Ovary (tissue), 9 donors: ENCODE measurements around the gene AKT3. TPM values are rescaled to one million over a fixed set of nuclear protein-coding genes. Genes with fewer than 3 reads are reported as not detected.

Experiments
- DNase-seq, 5 donors: peaks; one replicate each; pipeline ENCODE4 v3.0.0-alpha.2; 2019 to 2020
- H3K27ac ChIP-seq, 2 donors: fragments of 200-600 bp; one replicate each; pipeline versions ENCODE4 v1.5.1 to v1.8.0; 2019 to 2022
- H3K27me3 ChIP-seq: fragments of 200-600 bp; one replicate; pipeline ENCODE4 v1.8.0; 2022
- H3K36me3 ChIP-seq: fragments of 200-600 bp; sonication (generic); one replicate; pipeline ENCODE4 v1.5.1; 2019
- H3K4me1 ChIP-seq: one replicate; pipeline ENCODE4 v1.8.1; 2013; ENCODE audit warnings: mild to moderate bottlenecking, moderate library complexity; ENCODE audit not compliant: insufficient read depth
- H3K4me3 ChIP-seq: fragments of 200-600 bp; sonication (generic); one replicate; pipeline ENCODE4 v1.5.1; 2017
- H3K9me3 ChIP-seq, 2 donors: fragments of 200-600 bp in 1 of 2; sonication (generic) in 1 of 2; one replicate each; pipeline versions ENCODE4 v1.5.1 to v1.8.1; 2013 to 2019; ENCODE audit warnings: mild to moderate bottlenecking in 1 of 2, moderate library complexity in 1 of 2
- CTCF ChIP-seq, 3 donors: fragments of 450-650 bp in 2 of 3; fragments of 200-600 bp in 1 of 3; IDR thresholded peaks; one replicate each; pipeline versions ENCODE4 v1.5.1 to v1.8.0; 2016 to 2022; ENCODE audit warnings: antibody characterized with exemption in 3 of 3, mild to moderate bottlenecking in 1 of 3
- EP300 ChIP-seq: sonication (generic); formaldehyde crosslinking; IDR thresholded peaks from one replicate; pipeline ENCODE4 v1.6.1; 2017; ENCODE audit warnings: antibody characterized with exemption
- POLR2A ChIP-seq: fragments of 450-650 bp; IDR thresholded peaks from one replicate; pipeline ENCODE4 v1.6.1; 2017; ENCODE audit warnings: antibody characterized with exemption, mild to moderate bottlenecking, moderate library complexity
- WGBS, 3 donors: extraction: QIAGEN DNeasy Blood & Tissue Kit in 1 of 3; methylation state at CpG; one replicate each; pipeline versions ENCODE4 v1.1.5 to v1.1.7; 2013 to 2017; 5-methylcytosine and 5-hydroxymethylcytosine counted together
- intact Hi-C, 4 donors: fragments of 100-400 bp; cut with DNase I; formaldehyde crosslinking; loops; one replicate each; pipeline versions ENCODE4 v1.11.0 to v1.15.1; 2022 to 2023
- polyA plus RNA-seq, 2 donors: library from polyadenylated mRNA; stranded (reverse); fragments of 200-250 nt in 1 of 2; fragments of 350-450 nt in 1 of 2; fragmentation: Illumina TruSeq in 1 of 2; extraction: RNeasy Lipid Tissue Mini Kit (QIAGEN cat#74804) in 1 of 2; gene quantifications; one replicate each; pipeline ENCODE4 v1.2.3, GENCODE V29; 2013 to 2014
- total RNA-seq, 7 donors: library from RNA; depleted of rRNA in 2 of 7; stranded (reverse); fragments of >200 nt in 2 of 7; fragmentation: NEBNext Ultra II Directional in 3 of 7; extraction: Animal tissue kit (Norgen Biotek cat#: 25700) in 3 of 7; gene quantifications; one replicate each; pipeline versions ENCODE4 v1.1.0 to v1.2.4, GENCODE V29; 2016 to 2023
- donor health status: DM: no; HTN: no; CAD: no; lungs with moderate emphysema.
- donor health status: DM: no; HTN: no; CAD: no.
- donor health status: Bipolar disorder and iron deficiency.
- donor health status: DM: yes; HTN: yes; CAD: no.
- donor health status: DM: no; HTN: no; CAD: no.
- donor health status: DM: yes; HTN: yes; CAD: no.

Gene AKT3
- total and polyA plus RNA-seq, 9 donors = 27.2 to 202 (median 111) TPM

GRCh38 chr1:243469497-243469896 is 380.5 kb downstream of the AKT3 start:
- Histone ChIP-seq H3K27ac (no peak overlapping the region), H3K4me1 (peaks cover 8% of the 10 kb centered on the region), H3K36me3 (no peaks in the 10 kb centered on the region), H3K9me3 (no peaks in the 10 kb centered on the region), H3K4me3 (no peak overlapping the region), H3K27me3 (no peaks in the 10 kb centered on the region)
- TF ChIP-seq POLR2A (no peak), EP300 (no peak), CTCF (IDR thresholded peaks at IDR 0.05) (no peak)
- 94 to 98% (median 97%) methylated on average over 3 of the region's 3 CpGs for WGBS, 3 donors
- intact Hi-C loops = no loop called here
- DNase-seq = no peak

DNA sequence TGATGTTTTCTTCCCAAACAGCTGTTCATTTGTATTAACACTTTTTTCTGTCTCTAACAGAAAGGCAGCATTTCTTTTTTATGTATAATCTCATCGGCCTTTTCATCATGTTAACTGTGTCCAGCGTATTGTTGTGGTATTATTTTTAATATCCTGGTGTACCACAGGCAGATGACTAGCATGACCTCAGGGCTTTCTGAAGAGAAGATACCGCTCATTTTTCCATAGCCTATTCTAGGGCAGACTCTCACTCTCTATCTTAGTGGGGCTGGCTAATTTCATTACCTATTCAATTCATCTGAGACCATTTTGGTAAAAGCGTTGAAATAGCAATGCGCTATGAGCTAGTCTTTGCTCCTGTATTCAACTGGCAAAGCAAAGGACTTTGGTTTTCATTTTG is 384.3 kb downstream of the AKT3 start:
- Histone ChIP-seq H3K36me3 (no peaks in the 10 kb centered on the region), H3K4me1 (peaks cover 1% of the 10 kb centered on the region), H3K27me3 (no peaks in the 10 kb centered on the region), H3K27ac (no peak overlapping the region), H3K9me3 (no peaks in the 10 kb centered on the region), H3K4me3 (no peak overlapping the region)
- intact Hi-C loops = no loop called here
- DNase-seq = no peak
- TF ChIP-seq EP300 (no peak), POLR2A (no peak), CTCF (IDR thresholded peaks at IDR 0.05) (no peak)
- WGBS, 3 donors = 77 to 93% (median 78%) methylated on average over 5 of the region's 5 CpGs

DNA sequence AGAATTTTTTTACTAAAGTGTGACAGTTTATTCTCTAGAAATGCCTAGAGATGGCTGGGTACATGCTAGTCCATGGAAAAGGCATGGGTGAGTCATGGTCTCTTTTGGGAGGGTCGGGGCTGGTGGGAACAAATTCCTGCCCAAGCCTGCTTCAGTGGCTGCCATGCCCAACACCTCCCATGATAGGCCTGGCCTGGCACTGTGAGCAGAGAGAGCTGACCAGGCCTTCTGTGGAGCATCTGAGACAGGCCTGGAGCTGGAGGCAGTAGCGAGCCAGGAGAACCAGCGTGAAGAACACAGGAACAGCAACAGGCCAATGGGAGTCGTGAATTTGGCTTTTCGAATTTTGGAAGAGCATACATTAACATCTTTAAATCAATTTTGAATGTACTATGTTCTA is 385.0 kb downstream of the AKT3 start:
- Histone ChIP-seq H3K9me3 (no peaks in the 10 kb centered on the region), H3K4me3 (no peak overlapping the region), H3K36me3 (no peaks in the 10 kb centered on the region), H3K27ac (no peak overlapping the region), H3K4me1 (peaks cover 1% of the 10 kb centered on the region), H3K27me3 (no peaks in the 10 kb centered on the region)
- TF ChIP-seq POLR2A (no peak), CTCF (IDR thresholded peaks at IDR 0.05) (no peak), EP300 (no peak)
- intact Hi-C loops = no loop called here
- 95 to 99% (median 98%) methylated on average over 5 of the region's 5 CpGs for WGBS, 3 donors
- no peak for DNase-seq

DNA sequence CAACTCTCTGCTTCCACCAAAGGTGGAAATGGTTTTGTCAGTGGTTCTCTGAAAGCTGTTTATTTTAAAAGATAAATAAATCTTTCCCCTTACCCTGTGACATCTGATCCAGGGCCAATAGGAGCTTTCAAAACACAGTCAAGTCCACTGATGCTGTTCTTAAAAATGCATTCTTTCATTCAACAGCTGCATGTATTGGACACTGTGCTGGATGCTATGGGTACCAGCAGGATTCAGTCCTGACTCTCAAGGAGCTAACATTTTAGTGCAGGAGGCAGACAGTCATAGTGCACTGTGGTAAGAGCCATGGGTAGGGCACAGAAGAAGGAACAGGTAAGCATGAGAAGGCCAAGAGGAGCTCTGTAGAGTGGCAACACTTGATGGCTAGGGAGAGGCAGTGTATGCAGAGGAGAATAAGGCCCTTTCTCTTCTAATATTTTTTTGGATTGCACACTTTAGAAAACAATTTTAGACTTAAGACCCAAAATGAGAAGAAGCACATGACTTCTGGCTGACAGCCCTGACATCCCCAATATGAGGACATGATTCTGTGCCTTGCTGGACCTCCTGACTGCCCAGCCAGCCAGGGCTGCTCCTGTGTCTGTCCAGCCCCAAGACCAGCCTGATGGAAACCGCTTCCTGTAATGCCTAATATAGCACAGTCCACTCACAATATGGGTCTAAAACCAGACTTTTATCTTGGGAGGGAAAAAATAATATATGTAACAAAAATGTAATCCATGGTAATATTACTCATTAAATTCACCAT is 386.9 kb downstream of the AKT3 start:
- WGBS, 3 donors = 92 to 97% (median 96%) methylated on average over 1 of the region's 1 CpG
- TF ChIP-seq EP300 = no peak
- no peak for TF ChIP-seq CTCF (IDR thresholded peaks at IDR 0.05)
- no peak for TF ChIP-seq POLR2A
- Histone ChIP-seq H3K4me1 (peaks cover 1% of the 10 kb centered on the region), H3K36me3 (no peaks in the 10 kb centered on the region), H3K27me3 (no peaks in the 10 kb centered on the region), H3K9me3 (no peaks in the 10 kb centered on the region), H3K27ac (no peak overlapping the region), H3K4me3 (no peak overlapping the region)
- intact Hi-C loops = no loop called here
- DNase-seq = no peak
